GM12872 (cell line): ENCODE data around the gene WDR45.

Source experiments
- TF ChIP-seq, protein P1 (sequence below): IDR thresholded peaks from 3 replicates; pipeline ENCODE4 v1.5.1; 2011; ENCODE audit warnings: low read depth, mild to moderate bottlenecking, low read length, moderate library complexity; ENCODE audit not compliant: insufficient read depth

Gene WDR45

GRCh38 chrX:49100704-49101628 is 21.3 kb upstream of the WDR45 start:
- TF ChIP-seq, protein P1, sequence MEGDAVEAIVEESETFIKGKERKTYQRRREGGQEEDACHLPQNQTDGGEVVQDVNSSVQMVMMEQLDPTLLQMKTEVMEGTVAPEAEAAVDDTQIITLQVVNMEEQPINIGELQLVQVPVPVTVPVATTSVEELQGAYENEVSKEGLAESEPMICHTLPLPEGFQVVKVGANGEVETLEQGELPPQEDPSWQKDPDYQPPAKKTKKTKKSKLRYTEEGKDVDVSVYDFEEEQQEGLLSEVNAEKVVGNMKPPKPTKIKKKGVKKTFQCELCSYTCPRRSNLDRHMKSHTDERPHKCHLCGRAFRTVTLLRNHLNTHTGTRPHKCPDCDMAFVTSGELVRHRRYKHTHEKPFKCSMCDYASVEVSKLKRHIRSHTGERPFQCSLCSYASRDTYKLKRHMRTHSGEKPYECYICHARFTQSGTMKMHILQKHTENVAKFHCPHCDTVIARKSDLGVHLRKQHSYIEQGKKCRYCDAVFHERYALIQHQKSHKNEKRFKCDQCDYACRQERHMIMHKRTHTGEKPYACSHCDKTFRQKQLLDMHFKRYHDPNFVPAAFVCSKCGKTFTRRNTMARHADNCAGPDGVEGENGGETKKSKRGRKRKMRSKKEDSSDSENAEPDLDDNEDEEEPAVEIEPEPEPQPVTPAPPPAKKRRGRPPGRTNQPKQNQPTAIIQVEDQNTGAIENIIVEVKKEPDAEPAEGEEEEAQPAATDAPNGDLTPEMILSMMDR: no peak

GRCh38 chrX:49096419-49096818 is 16.7 kb upstream of the WDR45 start:
- TF ChIP-seq, protein P1: no peak

GRCh38 chrX:49089553-49089952 is 9.9 kb upstream of the WDR45 start:
- TF ChIP-seq, protein P1: no peak

DNA sequence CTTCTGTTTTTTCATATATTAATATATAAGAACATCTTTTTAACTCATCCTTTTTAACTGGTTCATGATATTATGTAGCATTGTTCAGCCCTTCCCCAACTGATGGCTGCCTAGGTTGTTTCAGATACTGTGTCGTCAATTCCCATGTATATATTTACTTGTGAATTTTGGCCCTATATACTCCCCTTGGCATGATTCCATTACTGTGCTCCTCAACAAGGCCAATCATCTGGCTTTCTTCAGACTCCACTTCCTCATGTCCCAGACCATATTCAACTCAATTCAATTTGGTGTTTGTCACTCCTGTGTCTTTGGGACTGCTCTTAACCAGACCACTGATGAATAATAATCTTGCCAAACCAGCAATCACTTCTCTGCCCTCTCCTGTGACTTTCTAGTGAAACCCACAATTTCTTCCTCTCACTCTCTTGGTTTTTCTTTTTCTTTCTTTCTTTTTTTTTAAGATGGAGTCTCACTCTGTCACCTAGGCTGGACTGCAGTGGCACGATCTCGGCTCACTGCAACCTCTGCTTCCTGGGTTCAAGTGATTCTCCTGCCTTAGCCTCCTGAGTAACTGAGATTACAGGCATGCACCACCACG is 2.7 kb upstream of the WDR45 start:
- TF ChIP-seq, protein P1: no peak

DNA sequence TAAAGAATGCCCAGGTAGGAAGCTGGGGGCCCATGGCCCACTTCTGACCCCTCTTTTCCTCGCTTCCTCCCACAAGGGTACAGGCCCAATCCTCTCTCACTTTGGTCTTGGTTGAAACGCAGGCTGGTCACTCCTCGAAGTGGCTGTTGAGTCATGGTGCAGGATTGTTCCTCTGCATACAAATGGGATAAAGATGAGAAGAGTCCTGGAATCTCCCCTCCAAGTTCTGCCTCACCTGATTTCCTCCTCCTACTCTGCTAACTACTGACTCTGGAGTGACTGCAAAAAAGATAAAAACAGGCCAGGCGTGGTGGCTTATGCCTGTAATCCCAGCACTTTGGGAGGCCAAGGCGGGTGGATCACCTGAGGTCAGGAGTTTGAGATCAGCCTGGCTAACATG is 1.7 kb downstream of the WDR45 start:
- TF ChIP-seq, protein P1: no peak

- TF ChIP-seq, protein P1: no peak
Measured at GRCh38 chrX:49075347-49075746, 4.3 kb downstream of the WDR45 start.
